Hepatocyte (in vitro differentiated cells): ENCODE results near the gene PDE4B. TPM values are rescaled to one million over a fixed set of nuclear protein-coding genes. Genes with fewer than 3 reads are reported as not detected.

ENCODE experiments used
- DNase-seq: peaks from one replicate; pipeline ENCODE4 v3.0.0-alpha.2; 2016; ENCODE audit warnings: low spot score
- H2AFZ ChIP-seq: fragments of 200-600 bp; sonication (generic); 2 replicates; pipeline ENCODE4 v1.6.0; 2016; ENCODE audit warnings: antibody characterized with exemption, mild to moderate bottlenecking
- H3K27ac ChIP-seq: fragments of 200-600 bp; sonication (generic); 2 replicates; pipeline ENCODE4 v1.5.1; 2016; ENCODE audit warnings: mild to moderate bottlenecking
- H3K27me3 ChIP-seq: fragments of 200-600 bp; sonication (generic); 2 replicates; pipeline ENCODE4 v1.6.1; 2016
- H3K36me3 ChIP-seq: fragments of 200-600 bp; sonication (generic); replicated peaks from 2 replicates; pipeline ENCODE4 v1.5.1; 2016; ENCODE audit warnings: low read depth; ENCODE audit not compliant: insufficient read depth
- H3K4me1 ChIP-seq: fragments of 200-600 bp; sonication (generic); 2 replicates; pipeline ENCODE4 v1.5.1; 2016; ENCODE audit warnings: mild to moderate bottlenecking, moderate library complexity; ENCODE audit not compliant: insufficient read depth
- H3K4me2 ChIP-seq: fragments of 200-600 bp; sonication (generic); 2 replicates; pipeline ENCODE4 v1.6.0; 2016
- H3K4me3 ChIP-seq: fragments of 200-600 bp; sonication (generic); 2 replicates; pipeline ENCODE4 v1.5.1; 2016; ENCODE audit warnings: mild to moderate bottlenecking
- H3K79me2 ChIP-seq: fragments of 200-600 bp; sonication (generic); 2 replicates; pipeline ENCODE4 v1.6.0; 2017; ENCODE audit warnings: mild to moderate bottlenecking
- H3K9me2 ChIP-seq: fragments of 200-600 bp; sonication (generic); replicated peaks from 2 replicates; pipeline ENCODE4 v1.6.0; 2017; ENCODE audit warnings: mild to moderate bottlenecking; ENCODE audit not compliant: insufficient read depth
- H3K9me3 ChIP-seq: fragments of 200-600 bp; sonication (generic); 2 replicates; pipeline ENCODE4 v1.5.1; 2016; ENCODE audit warnings: low read depth, mild to moderate bottlenecking
- H4K20me1 ChIP-seq: fragments of 200-600 bp; sonication (generic); 2 replicates; pipeline ENCODE4 v1.6.0; 2016; ENCODE audit warnings: mild to moderate bottlenecking; ENCODE audit not compliant: insufficient read depth, poor library complexity, severe bottlenecking
- EZH2 ChIP-seq: fragments of 200-600 bp; sonication (generic); IDR thresholded peaks from 2 replicates; pipeline ENCODE4 v1.6.1; 2016; ENCODE audit warnings: antibody characterized with exemption, mild to moderate bottlenecking, borderline replicate concordance
- EZH2phosphoT487 ChIP-seq: fragments of 200-600 bp; sonication (generic); IDR thresholded peaks from one replicate; pipeline ENCODE4 v1.6.1; 2018; ENCODE audit warnings: antibody characterized with exemption, mild to moderate bottlenecking, low read depth, moderate library complexity; ENCODE audit not compliant: unreplicated experiment, severe bottlenecking
- WGBS: methylation state at CpG from one replicate; pipeline ENCODE4 v1.1.6; 2016; ENCODE audit warnings: low lambda C conversion rate; ENCODE audit errors: missing lambda C conversion rate; 5-methylcytosine and 5-hydroxymethylcytosine counted together
- polyA plus RNA-seq: library from polyadenylated mRNA; unstranded; fragments of >200 nt; fragmentation: Nextera tagmentation; extraction: Ambion mirVana; gene quantifications from 2 replicates; pipeline ENCODE4 v1.2.1, GENCODE V29; 2016
- total RNA-seq: library from RNA; depleted of rRNA; stranded (reverse); fragments of >200 nt; gene quantifications from 2 replicates; pipeline ENCODE4 v1.2.3, GENCODE V29; 2014
- TF ChIP-seq, protein P1 (sequence below): fragments of 200-600 bp; sonication (generic); IDR thresholded peaks from 2 replicates; pipeline ENCODE4 v1.5.1; 2016; ENCODE audit warnings: antibody characterized with exemption, mild to moderate bottlenecking; ENCODE audit not compliant: poor library complexity

The PDE4B gene
- total and polyA plus RNA-seq, 2 experiments from 2014 or later: 1.8 to 3.4 TPM

- Histone ChIP-seq H4K20me1 (no peaks in the 10 kb centered on the region), H3K4me1 (no peaks in the 10 kb centered on the region), H2AFZ (no peak overlapping the region), H3K79me2 (no peaks in the 10 kb centered on the region), H3K9me3 (no peaks in the 10 kb centered on the region), H3K4me3 (no peak overlapping the region), H3K27ac (no peak overlapping the region), H3K36me3 (no peaks in the 10 kb centered on the region), H3K4me2 (no peak overlapping the region), H3K9me2 (no peaks in the 10 kb centered on the region), H3K27me3 (no peaks in the 10 kb centered on the region)
- TF ChIP-seq, protein P1, sequence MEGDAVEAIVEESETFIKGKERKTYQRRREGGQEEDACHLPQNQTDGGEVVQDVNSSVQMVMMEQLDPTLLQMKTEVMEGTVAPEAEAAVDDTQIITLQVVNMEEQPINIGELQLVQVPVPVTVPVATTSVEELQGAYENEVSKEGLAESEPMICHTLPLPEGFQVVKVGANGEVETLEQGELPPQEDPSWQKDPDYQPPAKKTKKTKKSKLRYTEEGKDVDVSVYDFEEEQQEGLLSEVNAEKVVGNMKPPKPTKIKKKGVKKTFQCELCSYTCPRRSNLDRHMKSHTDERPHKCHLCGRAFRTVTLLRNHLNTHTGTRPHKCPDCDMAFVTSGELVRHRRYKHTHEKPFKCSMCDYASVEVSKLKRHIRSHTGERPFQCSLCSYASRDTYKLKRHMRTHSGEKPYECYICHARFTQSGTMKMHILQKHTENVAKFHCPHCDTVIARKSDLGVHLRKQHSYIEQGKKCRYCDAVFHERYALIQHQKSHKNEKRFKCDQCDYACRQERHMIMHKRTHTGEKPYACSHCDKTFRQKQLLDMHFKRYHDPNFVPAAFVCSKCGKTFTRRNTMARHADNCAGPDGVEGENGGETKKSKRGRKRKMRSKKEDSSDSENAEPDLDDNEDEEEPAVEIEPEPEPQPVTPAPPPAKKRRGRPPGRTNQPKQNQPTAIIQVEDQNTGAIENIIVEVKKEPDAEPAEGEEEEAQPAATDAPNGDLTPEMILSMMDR: no peak
- TF ChIP-seq EZH2 (no peak), EZH2phosphoT487 (no peak)
- WGBS: 38% methylated on average over 1 of the region's 1 CpG
- DNase-seq: no peak
These were observed 112.0 kb downstream of the PDE4B start for GRCh38 chr1:65904681-65905083.

DNA sequence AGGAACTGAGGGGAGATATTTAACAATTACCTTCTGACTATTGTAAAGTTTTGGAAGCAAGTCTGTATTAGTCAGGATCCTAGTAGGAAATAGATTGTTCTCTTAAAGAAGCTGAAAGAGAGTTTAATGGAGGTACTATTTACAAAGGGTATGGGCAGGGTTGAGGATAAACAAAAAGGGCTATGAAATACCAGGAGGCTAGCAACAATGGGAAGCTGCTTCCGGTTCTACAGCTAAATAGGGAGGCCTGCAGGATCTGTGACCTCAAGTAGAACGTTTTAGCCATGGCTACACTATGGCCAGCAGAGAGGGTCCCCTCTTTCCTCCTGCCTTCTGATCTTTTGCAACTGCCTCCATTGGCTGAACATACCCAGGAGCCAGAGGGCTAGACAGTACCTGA, 117.7 kb downstream of the PDE4B start:
- no peaks in the 10 kb centered on the region for H4K20me1 ChIP-seq
- TF ChIP-seq EZH2phosphoT487: no peak
- TF ChIP-seq, protein P1: no peak
- TF ChIP-seq EZH2: no peak
- WGBS: 53% methylated on average over 2 of the region's 2 CpGs
- no peaks in the 10 kb centered on the region for H3K27me3 ChIP-seq
- H3K4me2 ChIP-seq: no peak overlapping the region
- no peaks in the 10 kb centered on the region for H3K9me3 ChIP-seq
- no peaks in the 10 kb centered on the region for H3K36me3 ChIP-seq
- H3K27ac ChIP-seq: no peak overlapping the region
- H3K9me2 ChIP-seq: no peaks in the 10 kb centered on the region
- DNase-seq: no peak
- no peaks in the 10 kb centered on the region for H3K4me1 ChIP-seq
- no peaks in the 10 kb centered on the region for H3K79me2 ChIP-seq
- no peak overlapping the region for H3K4me3 ChIP-seq
- H2AFZ ChIP-seq: no peak overlapping the region

GRCh38 chr1:65911679-65912078, 119.0 kb downstream of the PDE4B start:
- no peak overlapping the region for H3K27ac ChIP-seq
- DNase-seq: no peak
- TF ChIP-seq, protein P1: no peak
- no peak for TF ChIP-seq EZH2phosphoT487
- TF ChIP-seq EZH2: no peak
- H3K4me1 ChIP-seq: no peaks in the 10 kb centered on the region
- H3K79me2 ChIP-seq: no peaks in the 10 kb centered on the region
- no peaks in the 10 kb centered on the region for H3K9me2 ChIP-seq
- no peak overlapping the region for H2AFZ ChIP-seq
- H3K4me2 ChIP-seq: no peak overlapping the region
- no peaks in the 10 kb centered on the region for H3K27me3 ChIP-seq
- no peaks in the 10 kb centered on the region for H3K36me3 ChIP-seq
- H4K20me1 ChIP-seq: no peaks in the 10 kb centered on the region
- no peak overlapping the region for H3K4me3 ChIP-seq
- no peaks in the 10 kb centered on the region for H3K9me3 ChIP-seq
- 73% methylated on average over 2 of the region's 2 CpGs for WGBS

GRCh38 chr1:65918564-65918963, 125.9 kb downstream of the PDE4B start:
- Histone ChIP-seq H3K9me3 (no peaks in the 10 kb centered on the region), H2AFZ (no peak overlapping the region), H3K27ac (no peak overlapping the region), H3K36me3 (no peaks in the 10 kb centered on the region), H3K4me2 (no peak overlapping the region), H3K9me2 (no peaks in the 10 kb centered on the region), H3K4me3 (no peak overlapping the region), H3K79me2 (no peaks in the 10 kb centered on the region), H3K27me3 (no peaks in the 10 kb centered on the region), H4K20me1 (no peaks in the 10 kb centered on the region), H3K4me1 (no peaks in the 10 kb centered on the region)
- no peak for DNase-seq
- TF ChIP-seq EZH2phosphoT487 (no peak), EZH2 (no peak)
- TF ChIP-seq, protein P1: no peak
- 74% methylated on average over 4 of the region's 4 CpGs for WGBS
